Upper lobe of left lung (tissue), 6 donors: Measurements from ENCODE around the gene RPRD1B. TPM values are rescaled to one million over a fixed set of nuclear protein-coding genes. Genes with fewer than 3 reads are reported as not detected.
A peak's percentile ranks its signal among the peaks of the same experiment; 100 is the strongest.

Experiments used
- ATAC-seq, 2 donors: fragments of 200-7000 bp; cut with Tn5 transposase; one replicate each; pipeline ENCODE4 v1.9.1; 2022; ENCODE audit warnings: mild to moderate bottlenecking in 2 of 2, moderate library complexity in 2 of 2; ENCODE audit not compliant: low FRiP score in 2 of 2
- DNase-seq, 2 donors: peaks; one replicate each; pipeline ENCODE4 v3.0.0-alpha.2; 2019 to 2020
- H3K27ac ChIP-seq, 4 donors: fragments of 200-600 bp; sonication (generic); one replicate each; pipeline ENCODE4 v1.5.1; 2016 to 2019
- H3K27me3 ChIP-seq, 4 donors: fragments of 200-600 bp; sonication (generic); one replicate each; pipeline ENCODE4 v1.5.1; 2017 to 2019
- H3K36me3 ChIP-seq, 4 donors: fragments of 200-600 bp; sonication (generic); one replicate each; pipeline ENCODE4 v1.5.1; 2016 to 2019
- H3K4me1 ChIP-seq, 4 donors: fragments of 200-600 bp; sonication (generic); one replicate each; pipeline ENCODE4 v1.5.1; 2018 to 2019
- H3K4me3 ChIP-seq, 4 donors: fragments of 200-600 bp; sonication (generic); one replicate each; pipeline ENCODE4 v1.5.1; 2017 to 2019; ENCODE audit warnings: mild to moderate bottlenecking in 2 of 4, moderate library complexity in 1 of 4
- H3K9me3 ChIP-seq, 4 donors: fragments of 200-600 bp; sonication (generic); one replicate each; pipeline ENCODE4 v1.5.1; 2018 to 2019
- CTCF ChIP-seq, 6 experiments: fragments of 450-650 bp in 4 of 6; fragments of 200-600 bp in 2 of 6; sonication (generic) in 2 of 6; IDR thresholded peaks; one replicate each; pipeline ENCODE4 v1.5.1; 2016 to 2019; ENCODE audit warnings: antibody characterized with exemption in 6 of 6
- EP300 ChIP-seq, 4 donors: sonication (generic); formaldehyde crosslinking; IDR thresholded peaks; one replicate each; pipeline ENCODE4 v1.5.1; 2017; ENCODE audit warnings: antibody characterized with exemption in 4 of 4, control low read depth in 2 of 4
- POLR2A ChIP-seq, 4 donors: fragments of 450-650 bp; IDR thresholded peaks; one replicate each; pipeline ENCODE4 v1.5.1; 2016 to 2017; ENCODE audit warnings: antibody characterized with exemption in 4 of 4, mild to moderate bottlenecking in 2 of 4
- POLR2AphosphoS5 ChIP-seq, 2 donors: sonication (generic); formaldehyde crosslinking; IDR thresholded peaks; one replicate each; pipeline ENCODE4 v1.5.1; 2017; ENCODE audit warnings: antibody characterized with exemption in 2 of 2
- WGBS, 2 donors: methylation state at CpG; one replicate each; pipeline ENCODE4 v1.1.5; 2017 to 2018; 5-methylcytosine and 5-hydroxymethylcytosine counted together
- total RNA-seq, 6 donors: library from RNA; depleted of rRNA in 4 of 6; stranded (reverse); fragments of >200 nt in 4 of 6; gene quantifications; one replicate each; pipeline versions ENCODE4 v1.1.0 to v1.2.1, GENCODE V29; 2016 to 2021
- donor health status: DM: no; HTN: no; CAD: no; lungs with moderate emphysema.
- donor health status: DM: no; HTN: yes; CAD: no; lungs with severe emphysema.

The RPRD1B gene
- total RNA-seq, 6 donors from 2014 or later: 26.0 to 75.4 (median 29.2) TPM

GRCh38 chr20:37995856-37996605 is 37.5 kb upstream of the RPRD1B start:
- Histone ChIP-seq H3K9me3 (no peaks in the 10 kb centered on the region), H3K4me1 (peaks cover 26 to 41% (median 34%) of the 10 kb centered on the region in 4 donors), H3K4me3 (no peak overlapping the region), H3K36me3 (peaks cover 43 to 73% (median 61%) of the 10 kb centered on the region in 4 donors), H3K27me3 (no peaks in the 10 kb centered on the region), H3K27ac (peak overlapping the region in 1 of 4 donors; percentile 57)
- TF ChIP-seq EP300 (IDR thresholded peaks at IDR 0.05): no peak
- TF ChIP-seq POLR2AphosphoS5 (IDR thresholded peaks at IDR 0.05): no peak
- no peak for TF ChIP-seq POLR2A (IDR thresholded peaks at IDR 0.05)
- no peak for TF ChIP-seq CTCF (IDR thresholded peaks at IDR 0.05)
- WGBS, 2 donors: 89 to 96% methylated on average over 9 of the region's 9 CpGs
- DNase-seq: no peak
- no peak for ATAC-seq

DNA sequence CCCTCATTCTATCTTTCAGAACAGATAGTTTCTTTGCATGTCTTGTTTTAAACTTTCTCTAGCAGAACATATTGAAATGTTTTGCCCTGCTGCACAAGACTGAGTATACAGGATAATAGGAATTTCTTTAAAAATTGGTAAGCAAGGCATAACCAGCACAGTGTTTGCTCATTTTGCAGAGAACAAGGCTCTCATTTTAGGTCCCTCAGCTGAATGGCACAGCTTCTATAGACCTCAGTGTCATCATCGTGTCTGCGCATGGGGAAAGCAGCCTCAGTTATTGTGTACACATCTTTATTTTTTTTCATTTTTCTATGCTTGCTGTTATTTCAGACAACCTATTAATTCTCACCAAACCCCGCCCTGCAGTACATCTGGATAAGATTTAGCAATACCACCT is 36.0 kb upstream of the RPRD1B start:
- H3K4me1 ChIP-seq: peaks cover 11 to 26% (median 19%) of the 10 kb centered on the region in 4 donors
- no peaks in the 10 kb centered on the region for H3K27me3 ChIP-seq
- no peak for ATAC-seq
- no peak overlapping the region for H3K27ac ChIP-seq
- no peak for DNase-seq
- H3K36me3 ChIP-seq: peaks cover 51 to 88% (median 72%) of the 10 kb centered on the region in 4 donors
- 91 to 100% methylated on average over 3 of the region's 3 CpGs for WGBS, 2 donors
- no peak for TF ChIP-seq POLR2AphosphoS5 (IDR thresholded peaks at IDR 0.05)
- TF ChIP-seq EP300 (IDR thresholded peaks at IDR 0.05): no peak
- TF ChIP-seq POLR2A (IDR thresholded peaks at IDR 0.05): no peak
- no peak for TF ChIP-seq CTCF (IDR thresholded peaks at IDR 0.05)
- no peak overlapping the region for H3K4me3 ChIP-seq
- no peaks in the 10 kb centered on the region for H3K9me3 ChIP-seq

DNA sequence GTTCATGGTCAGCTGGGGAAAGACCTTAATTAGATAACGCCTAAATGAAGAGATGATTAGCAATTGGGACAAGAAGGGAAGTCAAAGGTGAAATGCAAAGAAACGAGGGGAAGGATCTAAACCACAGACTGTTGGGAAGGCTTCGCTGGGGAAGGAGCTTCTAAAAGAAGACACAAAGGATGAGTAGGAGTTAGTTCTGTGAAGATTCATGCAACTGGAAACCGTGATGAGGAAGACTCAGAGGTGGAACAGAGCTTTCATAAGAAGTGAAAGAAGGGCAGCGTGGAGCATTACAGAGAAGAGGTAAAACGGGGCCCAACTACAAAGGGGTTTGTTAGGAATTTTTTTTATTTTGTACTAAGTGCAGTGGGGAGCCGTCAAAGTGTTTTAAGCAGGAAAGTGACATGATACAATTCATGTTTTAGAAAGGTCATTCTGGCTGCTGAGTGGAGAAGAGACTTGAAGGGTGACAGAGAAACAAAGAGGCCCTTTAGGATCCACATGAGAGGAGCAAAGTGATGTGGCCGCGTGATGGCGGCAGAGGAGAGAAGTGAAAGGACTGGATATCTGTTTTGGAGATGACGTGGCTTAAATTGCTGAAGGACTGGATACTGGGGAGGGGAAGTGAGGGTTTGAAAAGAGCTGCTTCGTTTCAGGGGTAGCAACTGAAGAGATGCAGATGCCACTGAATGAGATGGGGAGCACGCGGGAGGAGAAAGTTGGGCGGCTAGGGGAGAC is 33.9 kb upstream of the RPRD1B start:
- Histone ChIP-seq H3K9me3 (no peaks in the 10 kb centered on the region), H3K27ac (no peak overlapping the region), H3K36me3 (peaks cover 51 to 95% (median 75%) of the 10 kb centered on the region in 4 donors), H3K4me3 (no peak overlapping the region), H3K27me3 (no peaks in the 10 kb centered on the region), H3K4me1 (peaks cover 0 to 7% (median 0%) of the 10 kb centered on the region in 4 donors)
- ATAC-seq (no peak), DNase-seq (no peak)
- TF ChIP-seq POLR2AphosphoS5 (IDR thresholded peaks at IDR 0.05) (no peak), EP300 (IDR thresholded peaks at IDR 0.05) (no peak)
- WGBS, 2 donors: 87 to 91% methylated on average over 15 of the region's 15 CpGs

DNA sequence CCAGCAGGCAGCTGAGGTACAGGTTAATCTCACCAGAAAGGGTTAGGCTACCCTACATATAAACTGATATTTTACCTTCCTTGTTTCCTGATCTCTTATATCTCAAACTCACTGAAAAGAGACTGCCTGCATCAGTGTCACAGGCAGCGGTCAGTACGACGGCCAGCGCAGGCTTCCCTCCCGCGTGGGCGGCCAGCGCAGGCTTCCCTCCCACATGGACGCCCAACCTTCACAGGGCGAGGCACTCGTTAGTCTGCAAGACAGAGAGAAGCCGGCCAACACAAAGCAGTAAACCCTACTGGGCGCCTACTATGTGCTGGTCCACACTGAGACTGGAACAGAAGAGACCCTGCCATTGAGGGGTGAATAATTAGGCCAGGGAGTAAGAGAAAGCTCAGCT is 33.3 kb upstream of the RPRD1B start:
- 91 to 95% methylated on average over 13 of the region's 13 CpGs for WGBS, 2 donors
- DNase-seq: peak in 1 of 2 donors; percentile 77
- H3K36me3 ChIP-seq: peaks cover 51 to 95% (median 72%) of the 10 kb centered on the region in 4 donors

More for the DNA sequence above, 33.3 kb upstream of the RPRD1B start:
- Histone ChIP-seq H3K4me3 (no peak overlapping the region), H3K4me1 (peaks cover 0 to 1% (median 0%) of the 10 kb centered on the region in 4 donors), H3K27me3 (no peaks in the 10 kb centered on the region), H3K9me3 (no peaks in the 10 kb centered on the region), H3K27ac (no peak overlapping the region)
- TF ChIP-seq POLR2AphosphoS5 (IDR thresholded peaks at IDR 0.05): no peak
- no peak for TF ChIP-seq CTCF (IDR thresholded peaks at IDR 0.05)
- no peak for TF ChIP-seq POLR2A (IDR thresholded peaks at IDR 0.05)
- no peak for TF ChIP-seq EP300 (IDR thresholded peaks at IDR 0.05)
- ATAC-seq: no peak
